Measurements from ENCODE around the gene CACNA1H. TPM values are rescaled to one million over a fixed set of nuclear protein-coding genes. Genes with fewer than 3 reads are reported as not detected.

Gene CACNA1H
- total and polyA plus RNA-seq, 2 of the 4 experiments (the other 2 are of a cell fraction), result 1.6 to 5.8 TPM

GRCh38 chr16:1134776-1135458, 18.0 kb upstream of the CACNA1H start:
- 65% methylated on average over 4 of the region's 30 CpGs; no CpG with 5 or more reads in 1 of the 2 experiments for WGBS, 2 experiments (ENCODE audit: extremely low coverage in 2 of 2, insufficient read length in 1 of 2)
- no peaks in the 10 kb centered on the region for H3K79me1 ChIP-seq (ENCODE audit: low read depth in 1 of 2, low read length in 2 of 2)
- no peaks in the 10 kb centered on the region for H3K9me3 ChIP-seq (ENCODE audit: control insufficient read depth, insufficient read depth, low read length)
- H4K8ac ChIP-seq (ENCODE audit: low read depth in 2 of 2, low read length in 2 of 2), result no peak overlapping the region
- in situ Hi-C loops (cut with MboI; ENCODE audit: low sequenced_read_pairs), result no loop called here
- no peak overlapping the region for H4K91ac ChIP-seq (ENCODE audit: insufficient read depth, low read depth, low read length)
- peaks cover 20% of the 10 kb centered on the region; the same call in 1 of the 2 replicates for H3K27me3 ChIP-seq (ENCODE audit: control insufficient read depth, insufficient read depth, low read length)
- no peak overlapping the region for H2BK20ac ChIP-seq (ENCODE audit: low read depth, low read length)
- POLR2A ChIA-PET (ENCODE audit: unreplicated experiment), result no interaction called here
- H3K9me1 ChIP-seq (ENCODE audit: insufficient read depth, low read length), result no peaks in the 10 kb centered on the region
- H3K4me2 ChIP-seq (ENCODE audit: low read depth, low read length), result no peak overlapping the region
- no peak overlapping the region for H3K9ac ChIP-seq (ENCODE audit: low read depth, low read length)
- H2AK5ac ChIP-seq (ENCODE audit: low read depth, low read length), result no peak overlapping the region
- no peaks in the 10 kb centered on the region for H3K4me1 ChIP-seq (ENCODE audit: control insufficient read depth, insufficient read depth, low read length)
- TF ChIP-seq BHLHE40 (IDR thresholded peaks at IDR 0.05; ENCODE audit: low read depth, low read length) (no peak), FOS (IDR thresholded peaks at IDR 0.05; ENCODE audit: low read depth, low read length) (no peak)
- no peak overlapping the region for H4K5ac ChIP-seq (ENCODE audit: low read depth, low read length)
- H3K23ac ChIP-seq (ENCODE audit: low read depth, low read length), result no peak overlapping the region
- H3K18ac ChIP-seq (ENCODE audit: low read depth, low read length), result no peak overlapping the region
- BruUV-seq (replicated peaks), result no TSS peak
- no peak overlapping the region for H3K4ac ChIP-seq (ENCODE audit: low read depth, low read length)
- H4K20me1 ChIP-seq (ENCODE audit: insufficient read depth, low read length), result no peaks in the 10 kb centered on the region
- H3K56ac ChIP-seq (ENCODE audit: extremely low read depth, insufficient read depth, low read length), result no peak overlapping the region
- H2BK120ac ChIP-seq (ENCODE audit: low read depth, low read length), result no peak overlapping the region
- H2BK15ac ChIP-seq (ENCODE audit: low read depth, low read length), result no peak overlapping the region
- CTCF ChIA-PET, result no interaction called here
- no peak overlapping the region for H3K27ac ChIP-seq (ENCODE audit: insufficient read depth, low read length)
- H2AFZ ChIP-seq (replicated peaks; ENCODE audit: low read length, poor library complexity), result no peak overlapping the region
- H2BK5ac ChIP-seq (ENCODE audit: low read depth, low read length, poor library complexity, severe bottlenecking), result no peak overlapping the region
- no peak overlapping the region for H2AK9ac ChIP-seq (replicated peaks; ENCODE audit: low read depth, low read length, poor library complexity)
- intact Hi-C loops (cut with micrococcal nuclease), result no loop called here
- H3K36me3 ChIP-seq (ENCODE audit: control insufficient read depth, insufficient read depth, low read length), result no peaks in the 10 kb centered on the region
- dilution Hi-C loops (cut with HindIII; ENCODE audit: low sequenced_read_pairs, unreplicated experiment), result no loop called here
- no peak overlapping the region for H3K4me3 ChIP-seq (ENCODE audit: insufficient read depth, low read depth, low read length)
- no peak overlapping the region for H3K14ac ChIP-seq (replicated peaks; ENCODE audit: low read depth, low read length)
- ATAC-seq (ENCODE audit: low read depth), result no peak
- DNase-seq, result no peak
